HCT116 (cell line): ENCODE data around the gene PAX9. TPM values are rescaled to one million over a fixed set of nuclear protein-coding genes. Genes with fewer than 3 reads are reported as not detected.

Experiments used
- ATAC-seq: fragments of 200-7000 bp; cut with Tn5 transposase; 2 replicates; pipeline ENCODE4 v1.9.1; 2020; ENCODE audit warnings: mild to moderate bottlenecking, moderate library complexity
- BruUV-seq: library from RNA; stranded (reverse); fragments of 400-500 nt; replicated peaks from 2 replicates; lab custom pipeline; 2021; lab: Mats Ljungman, UMichigan
- CTCF ChIA-PET: fragments of 300-600 bp; sonication (Branson Sonifier 250); formaldehyde crosslinking; loops from one replicate; lab custom pipeline; 2021; ENCODE audit warnings: antibody characterized with exemption; lab: Charles Lee
- POLR2A ChIA-PET: fragments of 300-600, 350-600 bp; sonication (Branson Sonifier 250); formaldehyde crosslinking; loops from one replicate; lab custom pipeline; 2021; ENCODE audit warnings: antibody characterized with exemption; lab: Charles Lee
- RAD21 ChIA-PET, 2 experiments: fragments of 300-600 bp; sonication (Branson Sonifier 250); formaldehyde crosslinking; loops; one replicate each; lab custom pipeline; 2023; ENCODE audit warnings: low total read pairs in 2 of 2; ENCODE audit not compliant: uncharacterized antibody in 2 of 2, unreplicated experiment in 2 of 2, low non-redundant PET in 1 of 2; lab: Charles Lee
- DNase-seq: peaks from one replicate; pipeline ENCODE4 v3.0.0-alpha.2; 2010; ENCODE audit warnings: low read depth, low spot score
- H2AFZ ChIP-seq: fragments of 200-600 bp; shearing (Covaris generic), sonication (generic); 2 replicates; pipeline ENCODE4 v1.6.1; 2017; ENCODE audit warnings: low read depth, mixed run types, mixed read lengths, antibody characterized with exemption, low read length; ENCODE audit not compliant: poor library complexity, severe bottlenecking
- H3K27ac ChIP-seq: 2 replicates; pipeline ENCODE4 v1.5.1; 2012; ENCODE audit warnings: low read depth, low read length
- H3K27me3 ChIP-seq: fragments of 200-600 bp; sonication (generic); 2 replicates; pipeline ENCODE4 v1.6.1; 2016; ENCODE audit warnings: mixed run types, low read length, mixed read lengths; ENCODE audit not compliant: insufficient read depth
- H3K36me3 ChIP-seq, 2 experiments: fragments of 200-500 bp in 1 of 2; fragments of 200-600 bp in 1 of 2; sonication (Bioruptor generic) in 1 of 2; sonication (generic) in 1 of 2; 2 replicates each; pipeline versions ENCODE4 v1.5.1 to v1.6.1; 2014 to 2016; ENCODE audit warnings: low read length in 2 of 2, inconsistent platforms in 1 of 2, mixed read lengths in 1 of 2, mixed run types in 1 of 2; ENCODE audit not compliant: insufficient read depth in 2 of 2, control insufficient read depth in 1 of 2
- H3K4me1 ChIP-seq, 2 experiments: fragments of 200-600 bp in 1 of 2; sonication (generic) in 1 of 2; 2 replicates each; pipeline versions ENCODE4 v1.5.1 to v1.6.1; 2012 to 2017; ENCODE audit warnings: low read length in 2 of 2, inconsistent platforms in 1 of 2, mild to moderate bottlenecking in 1 of 2, mixed read lengths in 1 of 2, mixed run types in 1 of 2, moderate library complexity in 1 of 2; ENCODE audit not compliant: insufficient read depth in 2 of 2, control insufficient read depth in 1 of 2
- H3K4me2 ChIP-seq: fragments of 200-600 bp; sonication (generic); 2 replicates; pipeline ENCODE4 v1.6.1; 2017; ENCODE audit warnings: mixed run types, low read length, mixed read lengths
- H3K4me3 ChIP-seq, 2 experiments: fragments of 200-600 bp in 1 of 2; sonication (generic) in 1 of 2; replicated peaks in 1 of 2; 2 replicates each; pipeline ENCODE4 v1.5.1; 2011 to 2016; ENCODE audit warnings: low read length in 2 of 2, control low read depth in 1 of 2, low read depth in 1 of 2, mild to moderate bottlenecking in 1 of 2, mixed read lengths in 1 of 2, mixed run types in 1 of 2
- H3K79me2 ChIP-seq: fragments of 200-600 bp; sonication (generic); 2 replicates; pipeline ENCODE4 v1.6.1; 2017; ENCODE audit warnings: mild to moderate bottlenecking, mixed run types, low read length, moderate library complexity, mixed read lengths; ENCODE audit not compliant: insufficient read depth
- H3K9ac ChIP-seq: fragments of 200-600 bp; sonication (generic); 2 replicates; pipeline ENCODE4 v1.6.1; 2016; ENCODE audit warnings: low read length, mixed read lengths
- H3K9me2 ChIP-seq: fragments of 200-600 bp; sonication (generic), shearing (Covaris generic); 2 replicates; pipeline ENCODE4 v1.6.1; 2017; ENCODE audit warnings: mixed run types, mild to moderate bottlenecking, moderate library complexity; ENCODE audit not compliant: insufficient read depth
- H3K9me3 ChIP-seq, 2 experiments: fragments of 200-500 bp in 1 of 2; fragments of 200-600 bp in 1 of 2; sonication (Bioruptor generic) in 1 of 2; sonication (generic) in 1 of 2; 2 replicates each; pipeline ENCODE4 v1.6.1; 2014 to 2017; ENCODE audit warnings: low read length in 2 of 2, mixed read lengths in 2 of 2, inconsistent platforms in 1 of 2, low read depth in 1 of 2, mild to moderate bottlenecking in 1 of 2, mixed run types in 1 of 2, moderate library complexity in 1 of 2; ENCODE audit not compliant: control insufficient read depth in 1 of 2, insufficient read depth in 1 of 2
- H4K20me1 ChIP-seq: fragments of 200-600 bp; sonication (generic), shearing (Covaris generic); 2 replicates; pipeline ENCODE4 v1.6.1; 2017; ENCODE audit warnings: mixed run types, mild to moderate bottlenecking, moderate library complexity; ENCODE audit not compliant: insufficient read depth
- CBX3 ChIP-seq: IDR thresholded peaks from 2 replicates; pipeline ENCODE4 v1.6.1; 2012; ENCODE audit warnings: low read depth
- ELF1 ChIP-seq: IDR thresholded peaks from 2 replicates; pipeline ENCODE4 v1.6.1; 2012; ENCODE audit warnings: low read depth, borderline replicate concordance
- EZH2 ChIP-seq: fragments of 200-600 bp; sonication (generic); IDR thresholded peaks from 2 replicates; pipeline ENCODE4 v1.6.1; 2017; ENCODE audit warnings: antibody characterized with exemption, mixed run types
- JUND ChIP-seq: IDR thresholded peaks from 2 replicates; pipeline ENCODE4 v1.6.1; 2012
- POLR2AphosphoS5 ChIP-seq: IDR thresholded peaks from 2 replicates; pipeline ENCODE4 v1.6.1; 2011; ENCODE audit warnings: mild to moderate bottlenecking, low read depth, low read length, moderate library complexity
- SIN3A ChIP-seq: IDR thresholded peaks from 2 replicates; pipeline ENCODE4 v1.6.1; 2012; ENCODE audit warnings: low read depth
- SP1 ChIP-seq: IDR thresholded peaks from 2 replicates; pipeline ENCODE4 v1.6.1; 2012; ENCODE audit warnings: low read depth
- ZFX ChIP-seq: fragments of 450-650 bp; IDR thresholded peaks from 2 replicates; pipeline ENCODE4 v1.6.1; 2017
- ZNF274 ChIP-seq: fragments of 200-500 bp; sonication (Bioruptor generic); IDR thresholded peaks from 2 replicates; pipeline ENCODE4 v1.6.1; 2014; ENCODE audit warnings: mild to moderate bottlenecking, low read depth, low read length, inconsistent platforms
- intact Hi-C: fragments of 100-400 bp; cut with micrococcal nuclease; formaldehyde crosslinking; loops from 2 replicates; pipeline ENCODE4 v1.10.0; 2022
- total RNA-seq: library from RNA; stranded (reverse); gene quantifications from one replicate; pipeline ENCODE4 v1.2.1, GENCODE V29; 2021; ENCODE audit not compliant: unreplicated experiment
- TF ChIP-seq, protein P1 (sequence below): IDR thresholded peaks from 2 replicates; pipeline ENCODE4 v1.6.1; 2012
- TF ChIP-seq, protein P2 (sequence below): IDR thresholded peaks from 2 replicates; pipeline ENCODE4 v1.6.1; 2011; ENCODE audit warnings: mild to moderate bottlenecking, low read length, moderate library complexity; ENCODE audit not compliant: insufficient replicate concordance; ENCODE audit errors: extremely low read depth
- TF ChIP-seq, protein P3 (sequence below): IDR thresholded peaks from 2 replicates; pipeline ENCODE4 v1.6.1; 2012; ENCODE audit warnings: low read depth

PAX9 gene
- total RNA-seq, 1 experiment from 2014 or later: 5.2 TPM

DNA sequence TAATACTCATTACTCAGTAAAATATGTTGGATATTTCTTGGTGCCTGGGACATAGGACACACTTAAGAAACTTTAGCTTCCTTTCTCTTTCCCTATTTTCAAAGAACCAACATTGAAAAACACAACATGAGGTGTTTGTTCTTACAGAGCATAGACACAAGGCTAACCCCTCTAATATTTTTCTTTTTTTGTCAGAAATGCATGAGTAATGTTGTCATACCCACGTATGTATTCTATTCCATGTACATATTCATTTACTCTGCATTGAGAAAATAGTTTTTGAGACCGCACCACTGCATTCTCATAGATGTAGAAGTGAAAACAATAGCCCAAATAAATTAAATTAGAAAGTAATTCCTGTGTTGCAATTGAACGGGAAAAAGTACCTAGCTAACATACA is 13.0 kb downstream of the PAX9 start:
- no peaks in the 10 kb centered on the region for H3K4me1 ChIP-seq
- no peak overlapping the region for H3K27ac ChIP-seq
- no peak overlapping the region for H2AFZ ChIP-seq
- H3K4me3 ChIP-seq: no peak overlapping the region
- DNase-seq (no peak), ATAC-seq (no peak)
- CTCF ChIA-PET: no interaction called here
- H3K9ac ChIP-seq: no peak overlapping the region
- H3K9me2 ChIP-seq: no peaks in the 10 kb centered on the region
- intact Hi-C loops: no loop called here
- peaks cover 0 to 2% of the 10 kb centered on the region in 2 experiments; a peak in 1 of 4 replicates for H3K36me3 ChIP-seq
- no peaks in the 10 kb centered on the region for H3K9me3 ChIP-seq
- RAD21 ChIA-PET: no interaction called here
- POLR2A ChIA-PET: no interaction called here
- BruUV-seq: no TSS peak
- TF ChIP-seq ELF1 (no peak), JUND (no peak), ZNF274 (no peak), POLR2AphosphoS5 (no peak), EZH2 (no peak)
- TF ChIP-seq, protein P1, sequence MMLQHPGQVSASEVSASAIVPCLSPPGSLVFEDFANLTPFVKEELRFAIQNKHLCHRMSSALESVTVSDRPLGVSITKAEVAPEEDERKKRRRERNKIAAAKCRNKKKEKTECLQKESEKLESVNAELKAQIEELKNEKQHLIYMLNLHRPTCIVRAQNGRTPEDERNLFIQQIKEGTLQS: no peak
- no peaks in the 10 kb centered on the region for H3K27me3 ChIP-seq
- H3K79me2 ChIP-seq: no peaks in the 10 kb centered on the region
- H4K20me1 ChIP-seq: no peaks in the 10 kb centered on the region
- H3K4me2 ChIP-seq: no peak overlapping the region

DNA sequence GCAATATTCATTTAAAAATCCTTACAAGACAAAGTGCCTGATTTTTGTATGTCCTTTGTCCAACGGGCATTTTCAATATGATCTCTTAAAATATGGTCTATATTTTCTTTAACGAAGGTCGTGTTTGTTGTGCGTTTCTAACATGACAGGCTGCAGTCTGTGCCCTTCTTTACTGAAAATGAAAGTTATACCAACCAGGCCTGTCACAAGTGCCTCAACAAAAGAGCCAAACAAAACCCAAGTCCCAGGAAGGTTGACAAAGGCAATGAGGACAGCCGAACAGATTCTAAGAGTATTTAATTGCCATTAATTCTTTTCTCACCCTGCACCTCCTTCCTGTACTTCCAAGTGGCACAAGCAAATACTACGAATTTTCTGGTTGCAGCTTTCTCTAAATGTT is 13.9 kb downstream of the PAX9 start:
- POLR2A ChIA-PET: no interaction called here
- intact Hi-C loops: no loop called here
- ATAC-seq (no peak), DNase-seq (no peak)
- H4K20me1 ChIP-seq: no peaks in the 10 kb centered on the region
- H3K4me1 ChIP-seq: no peaks in the 10 kb centered on the region
- CTCF ChIA-PET: no interaction called here
- no peak for TF ChIP-seq SIN3A
- no peak for TF ChIP-seq ZNF274
- no peak for TF ChIP-seq SP1
- TF ChIP-seq, protein P2, sequence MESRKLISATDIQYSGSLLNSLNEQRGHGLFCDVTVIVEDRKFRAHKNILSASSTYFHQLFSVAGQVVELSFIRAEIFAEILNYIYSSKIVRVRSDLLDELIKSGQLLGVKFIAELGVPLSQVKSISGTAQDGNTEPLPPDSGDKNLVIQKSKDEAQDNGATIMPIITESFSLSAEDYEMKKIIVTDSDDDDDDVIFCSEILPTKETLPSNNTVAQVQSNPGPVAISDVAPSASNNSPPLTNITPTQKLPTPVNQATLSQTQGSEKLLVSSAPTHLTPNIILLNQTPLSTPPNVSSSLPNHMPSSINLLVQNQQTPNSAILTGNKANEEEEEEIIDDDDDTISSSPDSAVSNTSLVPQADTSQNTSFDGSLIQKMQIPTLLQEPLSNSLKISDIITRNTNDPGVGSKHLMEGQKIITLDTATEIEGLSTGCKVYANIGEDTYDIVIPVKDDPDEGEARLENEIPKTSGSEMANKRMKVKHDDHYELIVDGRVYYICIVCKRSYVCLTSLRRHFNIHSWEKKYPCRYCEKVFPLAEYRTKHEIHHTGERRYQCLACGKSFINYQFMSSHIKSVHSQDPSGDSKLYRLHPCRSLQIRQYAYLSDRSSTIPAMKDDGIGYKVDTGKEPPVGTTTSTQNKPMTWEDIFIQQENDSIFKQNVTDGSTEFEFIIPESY: no peak
- no peak for TF ChIP-seq POLR2AphosphoS5
- no peak for TF ChIP-seq CBX3
- TF ChIP-seq ZFX: no peak
- TF ChIP-seq, protein P3, sequence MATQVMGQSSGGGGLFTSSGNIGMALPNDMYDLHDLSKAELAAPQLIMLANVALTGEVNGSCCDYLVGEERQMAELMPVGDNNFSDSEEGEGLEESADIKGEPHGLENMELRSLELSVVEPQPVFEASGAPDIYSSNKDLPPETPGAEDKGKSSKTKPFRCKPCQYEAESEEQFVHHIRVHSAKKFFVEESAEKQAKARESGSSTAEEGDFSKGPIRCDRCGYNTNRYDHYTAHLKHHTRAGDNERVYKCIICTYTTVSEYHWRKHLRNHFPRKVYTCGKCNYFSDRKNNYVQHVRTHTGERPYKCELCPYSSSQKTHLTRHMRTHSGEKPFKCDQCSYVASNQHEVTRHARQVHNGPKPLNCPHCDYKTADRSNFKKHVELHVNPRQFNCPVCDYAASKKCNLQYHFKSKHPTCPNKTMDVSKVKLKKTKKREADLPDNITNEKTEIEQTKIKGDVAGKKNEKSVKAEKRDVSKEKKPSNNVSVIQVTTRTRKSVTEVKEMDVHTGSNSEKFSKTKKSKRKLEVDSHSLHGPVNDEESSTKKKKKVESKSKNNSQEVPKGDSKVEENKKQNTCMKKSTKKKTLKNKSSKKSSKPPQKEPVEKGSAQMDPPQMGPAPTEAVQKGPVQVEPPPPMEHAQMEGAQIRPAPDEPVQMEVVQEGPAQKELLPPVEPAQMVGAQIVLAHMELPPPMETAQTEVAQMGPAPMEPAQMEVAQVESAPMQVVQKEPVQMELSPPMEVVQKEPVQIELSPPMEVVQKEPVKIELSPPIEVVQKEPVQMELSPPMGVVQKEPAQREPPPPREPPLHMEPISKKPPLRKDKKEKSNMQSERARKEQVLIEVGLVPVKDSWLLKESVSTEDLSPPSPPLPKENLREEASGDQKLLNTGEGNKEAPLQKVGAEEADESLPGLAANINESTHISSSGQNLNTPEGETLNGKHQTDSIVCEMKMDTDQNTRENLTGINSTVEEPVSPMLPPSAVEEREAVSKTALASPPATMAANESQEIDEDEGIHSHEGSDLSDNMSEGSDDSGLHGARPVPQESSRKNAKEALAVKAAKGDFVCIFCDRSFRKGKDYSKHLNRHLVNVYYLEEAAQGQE: no peak
- H3K4me2 ChIP-seq: no peak overlapping the region
- H3K9me2 ChIP-seq: no peaks in the 10 kb centered on the region
- no peaks in the 10 kb centered on the region for H3K27me3 ChIP-seq
- H3K36me3 ChIP-seq: peaks cover 0 to 2% of the 10 kb centered on the region in 2 experiments; a peak in 1 of 4 replicates
- no peaks in the 10 kb centered on the region for H3K9me3 ChIP-seq
- no peaks in the 10 kb centered on the region for H3K79me2 ChIP-seq
- no peak overlapping the region for H3K4me3 ChIP-seq
- H3K9ac ChIP-seq: no peak overlapping the region
- H3K27ac ChIP-seq: no peak overlapping the region
- H2AFZ ChIP-seq: no peak overlapping the region
- RAD21 ChIA-PET: no interaction called here
- BruUV-seq: no TSS peak
